CD4-positive, alpha-beta T cell treated with Interleukin-2 at 100 ng/mL for 4 hours (primary cell): ENCODE data around the gene KIR3DL1.
"Not testable (repeated sequence)": the region's sequence is repeated elsewhere in the genome, so short reads cannot be mapped to it uniquely, and the experiment has no call there.

Source experiments
- DNase-seq: peaks from one replicate; pipeline ENCODE4 v3.0.0-alpha.2; 2020; ENCODE audit warnings: low spot score

Gene KIR3DL1

GRCh38 chr19:54814571-54814970 lies 1.7 kb upstream of the KIR3DL1 start:
- DNase-seq: not testable (repeated sequence)

GRCh38 chr19:54817670-54818536 lies 1.6 kb downstream of the KIR3DL1 start:
- DNase-seq: no peak

DNA sequence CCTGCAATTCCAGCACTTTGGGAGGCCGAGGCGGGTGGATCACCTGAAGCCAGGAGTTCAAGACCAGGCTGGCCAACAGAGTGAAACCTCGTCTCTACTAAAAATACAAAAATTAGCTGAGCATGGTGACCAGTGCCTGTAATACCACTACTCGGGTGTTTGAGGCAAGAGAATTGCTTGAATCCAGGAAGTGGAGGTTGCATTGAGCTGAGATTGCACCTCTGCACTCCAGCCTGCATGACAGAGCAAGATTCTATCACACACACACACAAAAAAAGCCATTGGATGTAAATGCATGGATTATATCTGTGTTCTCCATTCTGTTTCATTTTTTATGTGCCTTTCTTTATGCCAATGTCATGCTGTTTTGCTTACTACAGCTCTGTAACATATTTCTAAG lies 8.1 kb downstream of the KIR3DL1 start:
- not testable (repeated sequence) for DNase-seq

DNA sequence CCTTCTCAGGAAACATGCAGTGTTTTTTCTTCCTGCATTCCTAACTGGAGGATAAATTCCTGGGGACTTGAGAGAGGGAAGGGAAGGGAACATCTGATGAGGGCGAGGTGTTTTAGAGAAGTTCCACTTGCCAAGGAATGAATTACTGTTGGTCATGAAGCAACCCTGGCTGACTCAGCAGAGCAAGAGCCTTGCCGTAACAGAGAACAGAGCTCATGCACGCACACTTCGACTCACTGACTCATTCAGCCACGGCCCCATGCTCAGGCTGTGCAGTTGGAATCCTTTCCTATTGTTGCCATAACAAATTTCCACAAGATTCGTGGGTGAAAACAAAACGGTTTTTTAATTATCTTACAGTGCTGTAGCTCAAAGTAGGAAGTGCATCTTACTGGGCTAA lies 9.1 kb downstream of the KIR3DL1 start:
- DNase-seq: not testable (repeated sequence)

GRCh38 chr19:54828064-54828463 lies 11.8 kb downstream of the KIR3DL1 start:
- not testable (repeated sequence) for DNase-seq

DNA sequence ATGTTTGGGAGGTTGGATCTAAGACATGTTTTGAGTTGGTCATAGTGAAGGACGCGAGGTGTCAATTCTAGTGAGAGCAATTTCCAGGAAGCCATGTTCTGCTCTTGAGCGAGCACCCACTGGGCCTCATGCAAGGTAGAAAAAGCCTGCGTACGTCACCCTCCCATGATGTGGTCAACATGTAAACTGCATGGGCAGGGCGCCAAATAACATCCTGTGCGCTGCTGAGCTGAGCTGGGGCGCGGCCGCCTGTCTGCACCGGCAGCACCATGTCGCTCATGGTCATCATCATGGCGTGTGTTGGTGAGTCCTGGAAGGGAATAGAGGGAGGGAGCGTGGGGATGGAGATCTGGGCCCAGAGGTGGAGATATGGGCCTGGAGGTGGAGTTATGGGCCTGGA lies 16.2 kb downstream of the KIR3DL1 start, which contains the start of gene KIR2DS4:
Gene KIR2DS4 (plus strand): TSS at position 181 of the 400 bp plus-strand sequence.
- DNase-seq: not testable (repeated sequence)

DNA sequence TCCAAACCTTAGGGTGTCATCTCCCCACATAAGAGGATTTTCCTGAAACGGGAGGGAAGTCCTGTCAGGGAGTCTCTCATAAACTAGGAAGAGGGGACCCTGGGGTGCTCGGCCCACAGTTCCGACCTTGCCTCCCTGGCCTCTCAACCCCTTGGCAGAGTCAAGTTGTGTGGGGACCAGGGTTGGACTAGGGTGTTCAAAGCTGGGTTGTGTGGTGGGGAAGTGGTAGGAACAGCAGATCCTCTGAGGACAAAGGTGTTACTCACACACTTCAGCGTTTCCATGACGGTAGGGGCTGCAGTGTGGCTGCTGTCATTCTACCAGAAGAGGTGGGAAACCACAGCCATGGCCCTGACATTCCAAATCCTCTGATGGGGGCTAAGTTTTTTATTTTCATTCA lies 18.9 kb downstream of the KIR3DL1 start:
- DNase-seq: not testable (repeated sequence)

DNA sequence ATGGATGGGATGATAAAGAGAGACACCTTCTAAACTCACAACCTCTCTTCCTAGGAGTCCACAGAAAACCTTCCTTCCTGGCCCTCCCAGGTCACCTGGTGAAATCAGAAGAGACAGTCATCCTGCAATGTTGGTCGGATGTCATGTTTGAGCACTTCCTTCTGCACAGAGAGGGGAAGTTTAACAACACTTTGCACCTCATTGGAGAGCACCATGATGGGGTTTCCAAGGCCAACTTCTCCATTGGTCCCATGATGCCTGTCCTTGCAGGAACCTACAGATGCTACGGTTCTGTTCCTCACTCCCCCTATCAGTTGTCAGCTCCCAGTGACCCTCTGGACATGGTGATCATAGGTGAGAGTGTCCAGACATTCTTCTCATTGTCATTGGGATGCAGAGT lies 21.3 kb downstream of the KIR3DL1 start:
- DNase-seq: not testable (repeated sequence)

- DNase-seq: not testable (repeated sequence)
Observed at GRCh38 chr19:54843171-54843570, 26.9 kb downstream of the KIR3DL1 start.

- DNase-seq: not testable (repeated sequence)
Observed at GRCh38 chr19:54850061-54850640, 33.9 kb downstream of the KIR3DL1 start, which contains the start of gene KIR3DL2. TSS of gene KIR3DL2 (plus strand) at chr19:54850443. CDS start at chr19:54850476, 33 bp downstream.

GRCh38 chr19:54850930-54851329 lies 34.7 kb downstream of the KIR3DL1 start:
- no peak for DNase-seq

GRCh38 chr19:54851353-54851752 lies 35.1 kb downstream of the KIR3DL1 start:
- no peak for DNase-seq

- not testable (repeated sequence) for DNase-seq
Observed at GRCh38 chr19:54855241-54855640, 39.0 kb downstream of the KIR3DL1 start.

- DNase-seq: not testable (repeated sequence)
Observed at GRCh38 chr19:54858476-54858875, 42.2 kb downstream of the KIR3DL1 start.

- not testable (repeated sequence) for DNase-seq
Observed at GRCh38 chr19:54859421-54859820, 43.2 kb downstream of the KIR3DL1 start.

GRCh38 chr19:54863459-54863858 lies 47.2 kb downstream of the KIR3DL1 start:
- not testable (repeated sequence) for DNase-seq

DNA sequence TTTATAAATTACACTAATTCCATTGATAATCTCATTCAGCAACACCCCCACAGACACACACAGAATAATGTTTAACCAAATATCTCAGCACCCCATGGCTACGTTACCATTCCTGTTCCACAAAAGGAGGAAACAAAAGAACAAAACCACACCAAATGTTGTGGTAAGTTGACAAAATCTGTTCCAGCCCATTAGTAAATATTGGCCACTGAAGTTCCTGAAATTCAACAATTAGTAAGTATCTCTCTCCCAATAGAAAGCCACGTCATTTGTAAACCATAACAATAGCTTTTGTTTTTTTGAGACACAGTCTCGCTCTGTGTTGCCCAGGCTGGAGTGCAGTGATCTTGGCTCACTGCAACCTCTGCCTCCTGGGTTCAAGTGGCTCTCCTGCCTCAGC lies 55.4 kb downstream of the KIR3DL1 start:
- no peak for DNase-seq

- no peak for DNase-seq
Observed at GRCh38 chr19:54873990-54874389, 57.7 kb downstream of the KIR3DL1 start, which contains the start of gene FCAR. TSS of gene FCAR (plus strand) at chr19:54874235. CDS start at chr19:54874290, 55 bp downstream.

GRCh38 chr19:54875506-54875905 lies 59.2 kb downstream of the KIR3DL1 start:
- DNase-seq: no peak

GRCh38 chr19:54877471-54877870 lies 61.2 kb downstream of the KIR3DL1 start:
- no peak for DNase-seq
